ENCODE data around the gene CEP57. TPM values are rescaled to one million over a fixed set of nuclear protein-coding genes. Genes with fewer than 3 reads are reported as not detected.
"Not testable (repeated sequence)": the region's sequence is repeated elsewhere in the genome, so short reads cannot be mapped to it uniquely, and the experiment has no call there.

The CEP57 gene
- total and polyA plus RNA-seq, 2 of the 13 experiments (the other 11 are each of a cell fraction or from before 2014, with no cell fraction given): 34.3 to 59.4 TPM

DNA sequence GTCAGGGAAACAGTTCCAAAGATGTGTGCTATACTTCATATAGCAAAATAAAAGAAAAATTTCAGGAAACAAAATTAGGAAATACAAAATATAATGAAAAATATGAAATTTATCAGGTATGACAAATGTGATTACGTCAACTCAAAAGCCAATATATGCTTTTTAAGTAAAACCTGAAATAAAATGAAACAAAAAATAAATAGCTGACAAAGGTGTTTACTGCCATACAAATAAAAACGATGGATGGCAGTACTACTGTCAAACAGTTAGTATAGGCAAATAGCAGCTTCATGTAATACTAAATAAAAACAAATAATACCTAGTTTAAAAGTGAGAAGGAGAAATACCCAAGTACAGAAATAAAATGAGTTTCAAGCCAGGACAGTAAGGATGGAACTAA is 13.7 kb downstream of the CEP57 start:
- TF ChIP-seq MAFF (IDR thresholded peaks at IDR 0.05; ENCODE audit: low read depth, low read length) (0 out of 2 replicates have a peak, but pooled peaks have one; percentile 22), MAFK (conservative IDR thresholded peaks at IDR 0.05 in 1 of 2, IDR thresholded peaks at IDR 0.05 in 1 of 2; ENCODE audit: low read length in 2 of 2) (peak in 1 of 2 experiments; percentile 51; a peak in 2 of 4 replicates)
- TF ChIP-seq, protein P1, sequence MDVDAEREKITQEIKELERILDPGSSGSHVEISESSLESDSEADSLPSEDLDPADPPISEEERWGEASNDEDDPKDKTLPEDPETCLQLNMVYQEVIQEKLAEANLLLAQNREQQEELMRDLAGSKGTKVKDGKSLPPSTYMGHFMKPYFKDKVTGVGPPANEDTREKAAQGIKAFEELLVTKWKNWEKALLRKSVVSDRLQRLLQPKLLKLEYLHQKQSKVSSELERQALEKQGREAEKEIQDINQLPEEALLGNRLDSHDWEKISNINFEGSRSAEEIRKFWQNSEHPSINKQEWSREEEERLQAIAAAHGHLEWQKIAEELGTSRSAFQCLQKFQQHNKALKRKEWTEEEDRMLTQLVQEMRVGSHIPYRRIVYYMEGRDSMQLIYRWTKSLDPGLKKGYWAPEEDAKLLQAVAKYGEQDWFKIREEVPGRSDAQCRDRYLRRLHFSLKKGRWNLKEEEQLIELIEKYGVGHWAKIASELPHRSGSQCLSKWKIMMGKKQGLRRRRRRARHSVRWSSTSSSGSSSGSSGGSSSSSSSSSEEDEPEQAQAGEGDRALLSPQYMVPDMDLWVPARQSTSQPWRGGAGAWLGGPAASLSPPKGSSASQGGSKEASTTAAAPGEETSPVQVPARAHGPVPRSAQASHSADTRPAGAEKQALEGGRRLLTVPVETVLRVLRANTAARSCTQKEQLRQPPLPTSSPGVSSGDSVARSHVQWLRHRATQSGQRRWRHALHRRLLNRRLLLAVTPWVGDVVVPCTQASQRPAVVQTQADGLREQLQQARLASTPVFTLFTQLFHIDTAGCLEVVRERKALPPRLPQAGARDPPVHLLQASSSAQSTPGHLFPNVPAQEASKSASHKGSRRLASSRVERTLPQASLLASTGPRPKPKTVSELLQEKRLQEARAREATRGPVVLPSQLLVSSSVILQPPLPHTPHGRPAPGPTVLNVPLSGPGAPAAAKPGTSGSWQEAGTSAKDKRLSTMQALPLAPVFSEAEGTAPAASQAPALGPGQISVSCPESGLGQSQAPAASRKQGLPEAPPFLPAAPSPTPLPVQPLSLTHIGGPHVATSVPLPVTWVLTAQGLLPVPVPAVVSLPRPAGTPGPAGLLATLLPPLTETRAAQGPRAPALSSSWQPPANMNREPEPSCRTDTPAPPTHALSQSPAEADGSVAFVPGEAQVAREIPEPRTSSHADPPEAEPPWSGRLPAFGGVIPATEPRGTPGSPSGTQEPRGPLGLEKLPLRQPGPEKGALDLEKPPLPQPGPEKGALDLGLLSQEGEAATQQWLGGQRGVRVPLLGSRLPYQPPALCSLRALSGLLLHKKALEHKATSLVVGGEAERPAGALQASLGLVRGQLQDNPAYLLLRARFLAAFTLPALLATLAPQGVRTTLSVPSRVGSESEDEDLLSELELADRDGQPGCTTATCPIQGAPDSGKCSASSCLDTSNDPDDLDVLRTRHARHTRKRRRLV (CRISPR knock-in tag; IDR thresholded peaks at IDR 0.05): no peak
- CTCF ChIA-PET (ENCODE audit: low intra/inter-chr PET ratio, low total read pairs): no interaction called here
- no peak for ATAC-seq
- POLR2A ChIA-PET: no interaction called here
- Histone ChIP-seq H3K27me3 (ENCODE audit: control insufficient read depth in 1 of 2, insufficient read depth in 2 of 2, low read length in 2 of 2) (no peaks in the 10 kb centered on the region), H3K4me1 (ENCODE audit: insufficient read depth, low read length) (no peaks in the 10 kb centered on the region), H3K36me3 (replicated peaks in 1 of 2; ENCODE audit: control insufficient read depth in 1 of 2, insufficient read depth in 2 of 2, low read length in 2 of 2) (peaks cover 4 to 43% of the 10 kb centered on the region in 2 experiments), H3K9me3 (ENCODE audit: low read length) (no peaks in the 10 kb centered on the region), H3K4me3 (replicated peaks in 1 of 3; ENCODE audit: insufficient read depth in 1 of 3, low read depth in 2 of 3, low read length in 3 of 3) (no peak overlapping the region), H2AFZ (ENCODE audit: low read length) (no peak overlapping the region), H3K4me2 (ENCODE audit: low read depth, low read length) (no peak overlapping the region), H3K27ac (ENCODE audit: extremely low read length, insufficient read depth, low read length) (no peak overlapping the region), H3K79me2 (ENCODE audit: insufficient read depth, low read length) (no peaks in the 10 kb centered on the region), H3K9ac (ENCODE audit: insufficient read depth, low read depth, low read length) (no peak overlapping the region), H4K20me1 (ENCODE audit: insufficient read depth, low read length) (no peaks in the 10 kb centered on the region)
- in situ Hi-C loops (cut with HindIII; ENCODE audit: extremely low pct_ligation_motif_present, low pct_unique_long_range_greater_than_20kb) (no loop called here), intact Hi-C loops (cut with micrococcal nuclease; ENCODE audit: unreplicated experiment) (no loop called here)
- WGBS (ENCODE audit: low lambda C conversion rate): 94% methylated on average over 2 of the region's 2 CpGs
- no peak for DNase-seq (ENCODE audit: low spot score)
- no peak for FAIRE-seq
- BruUV-seq (replicated peaks): no TSS peak

DNA sequence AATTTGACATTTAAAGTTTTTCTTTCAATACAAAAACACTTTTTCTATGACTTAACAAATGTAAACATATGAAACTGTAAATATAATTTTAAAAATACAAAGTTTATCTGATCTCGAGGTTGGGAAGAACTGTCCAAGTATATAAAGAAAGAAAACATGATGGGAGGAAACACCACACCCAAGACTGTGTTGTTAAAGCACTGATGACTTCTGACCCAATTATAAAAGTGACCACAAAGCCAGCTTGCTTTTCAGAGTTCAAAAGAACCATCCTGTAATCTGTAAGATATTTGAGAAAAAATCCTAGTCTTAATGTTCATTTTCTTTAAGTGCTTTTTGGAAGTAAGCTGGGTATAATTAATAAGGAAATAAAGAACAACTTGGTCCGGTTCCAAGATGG is 15.6 kb downstream of the CEP57 start:
- in situ Hi-C loops (cut with HindIII; ENCODE audit: extremely low pct_ligation_motif_present, low pct_unique_long_range_greater_than_20kb) (no loop called here), intact Hi-C loops (cut with micrococcal nuclease; ENCODE audit: unreplicated experiment) (no loop called here)
- no peak overlapping the region for H2AFZ ChIP-seq (ENCODE audit: low read length)
- H3K27ac ChIP-seq (ENCODE audit: extremely low read length, insufficient read depth, low read length): no peak overlapping the region
- no peaks in the 10 kb centered on the region for H4K20me1 ChIP-seq (ENCODE audit: insufficient read depth, low read length)
- H3K79me2 ChIP-seq (ENCODE audit: insufficient read depth, low read length): no peaks in the 10 kb centered on the region
- BruUV-seq (replicated peaks): no TSS peak
- H3K9me3 ChIP-seq (ENCODE audit: low read length): no peaks in the 10 kb centered on the region
- no peak overlapping the region for H3K4me3 ChIP-seq (replicated peaks in 1 of 3; ENCODE audit: insufficient read depth in 1 of 3, low read depth in 2 of 3, low read length in 3 of 3)
- POLR2A ChIA-PET: no interaction called here
- CTCF ChIA-PET (ENCODE audit: low intra/inter-chr PET ratio, low total read pairs): no interaction called here
- FAIRE-seq (no peak), ATAC-seq (no peak), DNase-seq (ENCODE audit: low spot score) (no peak)
- no peak for TF ChIP-seq ERF (CRISPR knock-in tag; IDR thresholded peaks at IDR 0.05)
- TF ChIP-seq PCBP1 (IDR thresholded peaks at IDR 0.05; ENCODE audit: borderline replicate concordance, low read depth, low read length): no peak
- TF ChIP-seq ZNF891 (CRISPR knock-in tag; IDR thresholded peaks at IDR 0.05): no peak
- TF ChIP-seq SNAI1 (CRISPR knock-in tag; IDR thresholded peaks at IDR 0.05; ENCODE audit: borderline replicate concordance): no peak
- H3K9ac ChIP-seq (ENCODE audit: insufficient read depth, low read depth, low read length): no peak overlapping the region
- no peaks in the 10 kb centered on the region for H3K4me1 ChIP-seq (ENCODE audit: insufficient read depth, low read length)
- WGBS (ENCODE audit: low lambda C conversion rate): 90% methylated on average over 2 of the region's 2 CpGs
- H3K27me3 ChIP-seq (ENCODE audit: control insufficient read depth in 1 of 2, insufficient read depth in 2 of 2, low read length in 2 of 2): no peaks in the 10 kb centered on the region
- H3K36me3 ChIP-seq (replicated peaks in 1 of 2; ENCODE audit: control insufficient read depth in 1 of 2, insufficient read depth in 2 of 2, low read length in 2 of 2): peaks cover 0 to 25% of the 10 kb centered on the region in 2 experiments; a peak in 4 of 5 replicates
- H3K4me2 ChIP-seq (ENCODE audit: low read depth, low read length): no peak overlapping the region

DNA sequence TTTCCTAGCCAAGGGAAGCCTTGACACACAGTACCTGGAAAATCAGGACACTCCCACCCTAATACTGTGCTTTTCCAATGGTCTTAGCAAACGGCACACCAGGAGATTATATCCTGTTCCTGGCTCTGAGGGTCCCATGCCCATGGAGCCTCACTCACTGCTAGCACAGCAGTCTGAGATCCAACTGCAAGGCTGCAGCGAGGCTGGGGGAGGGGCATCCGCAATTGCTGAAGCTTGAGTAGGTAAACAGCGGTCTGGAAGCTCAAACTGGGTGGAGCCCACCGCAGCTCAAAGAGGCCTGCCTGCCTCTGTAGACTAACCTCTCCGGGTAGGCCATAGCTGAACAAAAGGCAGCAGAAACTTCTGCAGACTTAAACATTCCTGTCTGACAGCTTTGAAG is 16.2 kb downstream of the CEP57 start:
- H4K20me1 ChIP-seq (ENCODE audit: insufficient read depth, low read length); DNase-seq (ENCODE audit: low spot score); H3K79me2 ChIP-seq (ENCODE audit: insufficient read depth, low read length); H2AFZ ChIP-seq (ENCODE audit: low read length); BruUV-seq (replicated peaks); H3K4me2 ChIP-seq (ENCODE audit: low read depth, low read length); H3K4me3 ChIP-seq (replicated peaks in 1 of 3; ENCODE audit: insufficient read depth in 1 of 3, low read depth in 2 of 3, low read length in 3 of 3); CTCF ChIA-PET (ENCODE audit: low intra/inter-chr PET ratio, low total read pairs); ATAC-seq; H3K27ac ChIP-seq (ENCODE audit: extremely low read length, insufficient read depth, low read length); in situ Hi-C loops (cut with HindIII; ENCODE audit: extremely low pct_ligation_motif_present, low pct_unique_long_range_greater_than_20kb); H3K9me3 ChIP-seq (ENCODE audit: low read length); H3K27me3 ChIP-seq (ENCODE audit: control insufficient read depth in 1 of 2, insufficient read depth in 2 of 2, low read length in 2 of 2); POLR2A ChIA-PET; H3K4me1 ChIP-seq (ENCODE audit: insufficient read depth, low read length); intact Hi-C loops (cut with micrococcal nuclease; ENCODE audit: unreplicated experiment); FAIRE-seq; H3K9ac ChIP-seq (ENCODE audit: insufficient read depth, low read depth, low read length): not testable (repeated sequence)
- 100% methylated on average over 2 of the region's 6 CpGs for whole genome bisulfite sequencing (ENCODE audit: low lambda C conversion rate)
- peaks cover 0 to 19% of the 10 kb centered on the region in 2 experiments; a peak in 4 of 5 replicates for H3K36me3 ChIP-seq (replicated peaks in 1 of 2; ENCODE audit: control insufficient read depth in 1 of 2, insufficient read depth in 2 of 2, low read length in 2 of 2)
